ENCODE data around the gene ANKRD9. TPM values are rescaled to one million over a fixed set of nuclear protein-coding genes. Genes with fewer than 3 reads are reported as not detected.

The ANKRD9 gene
- total RNA-seq, 1 experiment from 2014 or later: 23.7 TPM

DNA sequence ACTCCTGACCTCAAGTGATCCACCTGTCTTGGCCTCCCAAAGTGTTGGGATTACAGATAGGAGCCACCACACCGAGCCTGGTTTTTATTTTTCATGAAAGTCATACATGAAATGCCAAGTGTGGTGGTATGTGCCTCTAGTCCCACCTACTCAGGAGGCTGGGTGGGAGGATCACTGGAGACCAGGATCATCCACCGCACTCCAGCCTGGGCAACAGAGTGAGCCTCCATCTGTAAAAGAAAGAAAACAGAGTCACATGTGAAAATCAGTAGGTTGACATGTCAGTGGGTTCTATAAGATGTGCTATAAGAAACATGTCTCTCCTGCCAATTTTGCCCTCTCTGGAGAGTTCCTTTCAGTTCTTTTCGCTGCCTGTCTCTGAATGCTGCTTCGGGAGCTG, 28.2 kb downstream of the ANKRD9 start:
- intact Hi-C loops (cut with micrococcal nuclease; ENCODE audit: unreplicated experiment) (no loop called here), in situ Hi-C loops (cut with HindIII; ENCODE audit: low pct_unique_long_range_greater_than_20kb, low sequenced_read_pairs) (no loop called here)
- Histone ChIP-seq H3K9me3 (ENCODE audit: control insufficient read depth, insufficient read depth, low read depth, low read length) (no peaks in the 10 kb centered on the region), H3K36me3 (ENCODE audit: control insufficient read depth, insufficient read depth, low read length) (no peaks in the 10 kb centered on the region), H3K27ac (ENCODE audit: low read length) (no peak overlapping the region), H3K4me1 (ENCODE audit: control insufficient read depth, insufficient read depth, low read length) (no peaks in the 10 kb centered on the region; the same call in 1 of the 2 replicates), H3K27me3 (ENCODE audit: control insufficient read depth, insufficient read depth, low read length) (no peaks in the 10 kb centered on the region), H3K4me3 (ENCODE audit: low read depth in 2 of 2, low read length in 2 of 2) (no peak overlapping the region)
- ATAC-seq (peak; percentile 40; the same call in 1 of the 2 replicates), DNase-seq (ENCODE audit: low read depth, low spot score) (no peak)
- ChIA-PET CTCF (interaction anchor here (0.6 kb wide), 1 partner anchor 215 kb away, joined by 10 read pairs; no protein-coding TSS in a partner anchor), POLR2A (interaction anchor here (1.0 kb wide), 1 partner anchor 17 kb away, joined by 4 read pairs; no protein-coding TSS in a partner anchor)
- TF ChIP-seq, protein P1, sequence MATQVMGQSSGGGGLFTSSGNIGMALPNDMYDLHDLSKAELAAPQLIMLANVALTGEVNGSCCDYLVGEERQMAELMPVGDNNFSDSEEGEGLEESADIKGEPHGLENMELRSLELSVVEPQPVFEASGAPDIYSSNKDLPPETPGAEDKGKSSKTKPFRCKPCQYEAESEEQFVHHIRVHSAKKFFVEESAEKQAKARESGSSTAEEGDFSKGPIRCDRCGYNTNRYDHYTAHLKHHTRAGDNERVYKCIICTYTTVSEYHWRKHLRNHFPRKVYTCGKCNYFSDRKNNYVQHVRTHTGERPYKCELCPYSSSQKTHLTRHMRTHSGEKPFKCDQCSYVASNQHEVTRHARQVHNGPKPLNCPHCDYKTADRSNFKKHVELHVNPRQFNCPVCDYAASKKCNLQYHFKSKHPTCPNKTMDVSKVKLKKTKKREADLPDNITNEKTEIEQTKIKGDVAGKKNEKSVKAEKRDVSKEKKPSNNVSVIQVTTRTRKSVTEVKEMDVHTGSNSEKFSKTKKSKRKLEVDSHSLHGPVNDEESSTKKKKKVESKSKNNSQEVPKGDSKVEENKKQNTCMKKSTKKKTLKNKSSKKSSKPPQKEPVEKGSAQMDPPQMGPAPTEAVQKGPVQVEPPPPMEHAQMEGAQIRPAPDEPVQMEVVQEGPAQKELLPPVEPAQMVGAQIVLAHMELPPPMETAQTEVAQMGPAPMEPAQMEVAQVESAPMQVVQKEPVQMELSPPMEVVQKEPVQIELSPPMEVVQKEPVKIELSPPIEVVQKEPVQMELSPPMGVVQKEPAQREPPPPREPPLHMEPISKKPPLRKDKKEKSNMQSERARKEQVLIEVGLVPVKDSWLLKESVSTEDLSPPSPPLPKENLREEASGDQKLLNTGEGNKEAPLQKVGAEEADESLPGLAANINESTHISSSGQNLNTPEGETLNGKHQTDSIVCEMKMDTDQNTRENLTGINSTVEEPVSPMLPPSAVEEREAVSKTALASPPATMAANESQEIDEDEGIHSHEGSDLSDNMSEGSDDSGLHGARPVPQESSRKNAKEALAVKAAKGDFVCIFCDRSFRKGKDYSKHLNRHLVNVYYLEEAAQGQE (IDR thresholded peaks at IDR 0.05; ENCODE audit: insufficient read depth in 1 of 2, low read depth in 2 of 2, low read length in 1 of 2): no peak
- TF ChIP-seq SIN3A (IDR thresholded peaks at IDR 0.05; ENCODE audit: borderline replicate concordance, insufficient read depth, low read depth, low read length): no peak
- TF ChIP-seq TCF7L2 (IDR thresholded peaks at IDR 0.05; ENCODE audit: low read depth, low read length): no peak
- TF ChIP-seq POLR2AphosphoS5 (IDR thresholded peaks at IDR 0.05; ENCODE audit: low read depth, low read length): no peak
- TF ChIP-seq, protein P2, sequence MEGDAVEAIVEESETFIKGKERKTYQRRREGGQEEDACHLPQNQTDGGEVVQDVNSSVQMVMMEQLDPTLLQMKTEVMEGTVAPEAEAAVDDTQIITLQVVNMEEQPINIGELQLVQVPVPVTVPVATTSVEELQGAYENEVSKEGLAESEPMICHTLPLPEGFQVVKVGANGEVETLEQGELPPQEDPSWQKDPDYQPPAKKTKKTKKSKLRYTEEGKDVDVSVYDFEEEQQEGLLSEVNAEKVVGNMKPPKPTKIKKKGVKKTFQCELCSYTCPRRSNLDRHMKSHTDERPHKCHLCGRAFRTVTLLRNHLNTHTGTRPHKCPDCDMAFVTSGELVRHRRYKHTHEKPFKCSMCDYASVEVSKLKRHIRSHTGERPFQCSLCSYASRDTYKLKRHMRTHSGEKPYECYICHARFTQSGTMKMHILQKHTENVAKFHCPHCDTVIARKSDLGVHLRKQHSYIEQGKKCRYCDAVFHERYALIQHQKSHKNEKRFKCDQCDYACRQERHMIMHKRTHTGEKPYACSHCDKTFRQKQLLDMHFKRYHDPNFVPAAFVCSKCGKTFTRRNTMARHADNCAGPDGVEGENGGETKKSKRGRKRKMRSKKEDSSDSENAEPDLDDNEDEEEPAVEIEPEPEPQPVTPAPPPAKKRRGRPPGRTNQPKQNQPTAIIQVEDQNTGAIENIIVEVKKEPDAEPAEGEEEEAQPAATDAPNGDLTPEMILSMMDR (IDR thresholded peaks at IDR 0.05): no peak
- BruUV-seq (replicated peaks): no TSS peak

DNA sequence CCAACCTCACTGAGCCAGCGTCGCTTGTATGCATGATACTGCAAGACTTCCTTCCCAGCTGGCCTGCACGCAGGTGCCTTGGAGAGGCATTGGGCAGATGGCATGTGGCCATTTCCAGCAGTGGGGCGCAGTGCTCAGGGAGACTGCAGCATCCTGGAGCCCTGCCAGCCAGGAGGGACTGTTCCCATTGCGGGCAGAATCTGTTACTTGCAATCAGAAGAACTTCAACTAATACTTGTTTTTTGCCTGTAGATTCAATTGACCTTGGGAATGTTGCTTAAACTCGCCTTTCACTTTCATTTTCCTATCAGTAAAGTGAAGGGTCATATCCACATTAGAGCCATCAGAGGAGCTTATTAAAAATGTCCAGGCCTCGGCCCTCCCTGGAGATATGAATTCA, 29.8 kb downstream of the ANKRD9 start:
- BruUV-seq (replicated peaks): no TSS peak
- intact Hi-C loops (cut with micrococcal nuclease; ENCODE audit: unreplicated experiment): no loop called here
- CTCF ChIA-PET: no interaction called here
- TF ChIP-seq, protein P1 (IDR thresholded peaks at IDR 0.05; ENCODE audit: insufficient read depth in 1 of 2, low read depth in 2 of 2, low read length in 1 of 2): no peak
- no peak for TF ChIP-seq TCF7L2 (IDR thresholded peaks at IDR 0.05; ENCODE audit: low read depth, low read length)
- no peak for TF ChIP-seq POLR2AphosphoS5 (IDR thresholded peaks at IDR 0.05; ENCODE audit: low read depth, low read length)
- no peak for TF ChIP-seq SIN3A (IDR thresholded peaks at IDR 0.05; ENCODE audit: borderline replicate concordance, insufficient read depth, low read depth, low read length)
- TF ChIP-seq, protein P2 (IDR thresholded peaks at IDR 0.05): no peak
- Histone ChIP-seq H3K27ac (ENCODE audit: low read length) (no peak overlapping the region), H3K4me1 (ENCODE audit: control insufficient read depth, insufficient read depth, low read length) (no peaks in the 10 kb centered on the region; the same call in 1 of the 2 replicates), H3K36me3 (ENCODE audit: control insufficient read depth, insufficient read depth, low read length) (no peaks in the 10 kb centered on the region), H3K27me3 (ENCODE audit: control insufficient read depth, insufficient read depth, low read length) (no peaks in the 10 kb centered on the region), H3K9me3 (ENCODE audit: control insufficient read depth, insufficient read depth, low read depth, low read length) (no peaks in the 10 kb centered on the region), H3K4me3 (ENCODE audit: low read depth in 2 of 2, low read length in 2 of 2) (no peak overlapping the region)
- in situ Hi-C loops (cut with HindIII; ENCODE audit: low pct_unique_long_range_greater_than_20kb, low sequenced_read_pairs): no loop called here
- POLR2A ChIA-PET: no interaction called here
- no peak for DNase-seq (ENCODE audit: low read depth, low spot score)
- no peak; the same call in 1 of the 2 replicates for ATAC-seq
